HTERT RPE-1 (cell line): ENCODE data around the gene RP2.

ENCODE experiments used
- in situ Hi-C: fragments of 300-500 bp; cut with MboI; formaldehyde crosslinking; loops from 4 replicates; pipeline ENCODE4 v1.14.3; 2020; ENCODE audit warnings: low sequenced_read_pairs

Gene RP2

DNA sequence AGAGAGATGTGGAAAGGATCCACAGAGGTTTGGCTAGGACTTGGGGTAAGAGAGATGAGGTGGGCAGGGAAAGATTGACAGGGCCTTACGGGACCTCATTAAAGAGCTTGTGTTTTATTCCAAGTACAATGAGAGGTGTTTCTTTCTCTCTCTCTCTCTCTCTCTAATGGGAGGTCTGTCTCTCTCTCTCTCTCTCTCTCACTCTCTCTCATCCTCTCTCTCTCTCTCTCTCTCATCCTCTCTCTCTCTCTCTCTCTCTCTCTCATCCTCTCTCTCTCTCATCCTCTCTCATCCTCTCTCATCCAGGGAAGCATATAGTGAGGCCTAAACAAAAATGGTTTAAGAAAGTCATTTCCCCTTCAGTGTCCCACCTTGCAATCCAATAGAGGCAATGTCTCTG, 80.8 kb downstream of the RP2 start:
- in situ Hi-C loops, result no loop called here

DNA sequence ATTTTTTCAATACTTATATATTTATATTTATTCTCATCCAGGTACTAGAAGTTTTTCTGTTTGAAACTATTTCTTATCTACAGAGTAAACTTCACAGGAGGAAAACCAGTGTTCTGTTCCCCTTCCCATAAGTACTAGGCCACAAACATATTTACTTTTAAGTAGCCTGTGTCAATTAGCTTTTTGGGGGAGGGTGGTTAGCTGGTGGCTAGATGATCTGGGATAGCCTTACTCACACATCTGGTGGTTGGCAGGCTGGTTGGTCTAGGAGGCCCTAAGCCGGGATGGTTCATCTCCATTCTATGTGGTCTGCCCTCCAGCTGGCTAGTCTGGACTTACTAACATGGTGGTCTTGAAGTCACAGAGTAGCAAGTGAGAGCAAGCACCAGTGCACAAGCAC, 81.6 kb downstream of the RP2 start:
- in situ Hi-C loops, result no loop called here

DNA sequence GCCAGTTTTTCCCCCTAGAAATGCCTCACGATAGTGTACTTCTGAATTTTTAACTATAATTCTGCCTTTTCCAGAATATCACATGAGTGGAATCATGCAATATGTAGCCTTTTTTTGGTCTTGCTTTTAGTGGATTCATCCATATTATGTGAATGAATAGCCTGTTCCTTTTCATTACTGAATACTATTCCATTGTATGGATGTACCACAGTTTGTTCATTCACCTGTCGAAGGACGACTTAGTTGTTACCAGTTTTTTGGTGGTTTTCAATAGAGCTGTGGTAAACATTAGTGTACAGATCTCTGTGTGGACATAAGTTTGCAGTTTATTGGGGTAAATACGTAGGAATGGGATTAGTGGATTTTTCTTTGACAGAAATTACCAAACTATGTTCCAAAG, 83.4 kb downstream of the RP2 start:
- in situ Hi-C loops, result no loop called here

DNA sequence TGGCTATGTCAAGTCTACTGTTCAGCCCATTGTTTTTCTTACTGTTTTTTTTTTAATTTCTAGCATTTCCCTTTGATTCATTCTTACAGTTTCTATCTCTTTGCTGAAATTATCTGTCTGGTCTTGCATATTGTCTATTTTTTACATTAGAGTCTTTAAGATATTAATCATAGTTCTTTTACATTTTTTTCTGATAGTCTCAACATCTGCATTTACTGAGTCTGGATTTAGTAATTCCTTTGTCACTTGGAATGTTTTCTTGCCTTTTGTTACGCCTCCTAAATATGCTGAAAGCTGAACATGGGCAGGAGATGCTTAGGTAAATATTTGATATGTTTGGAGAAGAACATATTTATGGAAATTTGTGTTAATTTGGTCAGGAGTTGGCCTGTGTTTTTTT, 85.8 kb downstream of the RP2 start:
- in situ Hi-C loops, result no loop called here

DNA sequence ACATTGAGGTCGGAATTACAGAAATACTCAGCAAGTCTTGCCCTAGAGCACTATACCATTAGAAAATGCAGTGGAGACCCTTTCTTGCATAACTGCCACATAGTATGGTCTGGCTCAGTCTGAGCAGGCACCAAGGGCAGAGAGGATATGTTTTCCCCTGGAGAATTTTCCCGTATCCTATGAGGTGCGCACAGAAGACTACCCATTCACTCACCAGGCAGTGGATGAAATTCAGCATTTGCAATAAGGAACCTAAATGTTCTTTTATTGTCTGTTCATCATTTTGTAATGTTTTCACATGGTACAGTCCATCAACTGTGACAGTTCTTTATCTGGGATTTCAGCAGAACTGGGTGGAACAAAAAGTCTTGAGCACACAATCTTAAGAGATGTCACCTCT, 90.9 kb downstream of the RP2 start:
- in situ Hi-C loops, result no loop called here

DNA sequence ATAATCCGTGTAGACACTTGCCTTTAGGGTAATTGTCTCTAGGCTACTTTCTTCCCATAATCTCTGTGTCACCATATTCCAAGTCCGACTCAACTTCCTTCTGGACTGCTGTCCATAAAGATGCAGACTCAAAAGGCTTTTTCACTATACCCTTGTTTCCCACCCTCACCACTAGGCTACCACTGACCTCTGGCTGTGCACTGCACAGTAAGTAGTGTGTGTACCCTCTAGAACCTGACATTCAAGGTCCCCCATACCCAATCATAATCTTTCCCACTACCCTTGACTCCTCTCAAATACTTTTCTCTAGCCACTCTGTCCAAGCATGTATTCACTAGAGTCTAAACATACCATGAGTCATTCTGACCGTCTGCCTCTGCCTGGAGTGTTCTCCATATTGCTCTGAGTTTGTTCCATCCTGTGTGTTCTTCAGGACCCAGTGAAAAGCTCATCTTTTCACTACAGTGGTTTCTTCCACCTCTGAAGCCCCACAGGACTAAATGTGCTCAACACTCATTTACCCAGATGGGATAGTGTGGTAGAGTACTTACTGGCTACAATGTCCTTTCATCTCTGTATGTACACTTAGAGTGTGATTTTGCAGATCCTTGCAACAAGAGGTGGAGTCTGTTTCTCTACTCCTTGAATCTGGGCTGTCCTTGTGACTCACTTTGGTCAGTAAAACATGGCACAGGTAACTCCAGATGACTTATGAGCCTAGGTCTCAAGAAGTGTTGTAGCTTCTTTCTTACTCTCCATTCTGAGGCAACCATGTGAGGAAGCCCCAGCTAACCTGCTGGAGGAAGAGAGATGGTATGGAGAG, 92.8 kb downstream of the RP2 start:
- in situ Hi-C loops, result no loop called here
